H1 (cell line): Measurements from ENCODE around the gene SMYD1. TPM values are rescaled to one million over a fixed set of nuclear protein-coding genes. Genes with fewer than 3 reads are reported as not detected.

ENCODE experiments used
- CTCF ChIA-PET: fragments of 300-600 bp; sonication (Branson Sonifier 250); formaldehyde crosslinking; loops from one replicate; lab custom pipeline; 2021; ENCODE audit not compliant: partially characterized antibody; lab: Charles Lee
- POLR2A ChIA-PET: fragments of 300-600 bp; sonication (Branson Sonifier 250); formaldehyde crosslinking; loops from one replicate; lab custom pipeline; 2021; ENCODE audit warnings: inconsistent platforms; ENCODE audit not compliant: partially characterized antibody; lab: Charles Lee
- DNase-seq, 2 experiments: peaks; one replicate each; pipeline versions ENCODE4 v3.0.0 to v3.0.0-alpha.2; 2010 to 2022; ENCODE audit warnings: low spot score in 2 of 2, low read depth in 1 of 2, mixed read lengths in 1 of 2
- FAIRE-seq: peaks from 2 replicates; lab custom pipeline; 2011; peaks lifted over from hg19 to GRCh38; lab: Jason Lieb, UNC
- H2AFZ ChIP-seq: 2 replicates; pipeline ENCODE4 v1.8.1; 2012; ENCODE audit warnings: low read length, inconsistent platforms
- H2AK5ac ChIP-seq: 2 replicates; pipeline ENCODE4 v1.6.1; 2013; ENCODE audit warnings: low read depth, low read length
- H2BK120ac ChIP-seq: replicated peaks from 2 replicates; pipeline ENCODE3; 2013; ENCODE audit warnings: low read depth, low read length, inconsistent platforms
- H2BK12ac ChIP-seq: 2 replicates; pipeline ENCODE4 v1.6.1; 2013; ENCODE audit warnings: low read depth, low read length
- H2BK15ac ChIP-seq: 2 replicates; pipeline ENCODE4 v1.6.1; 2013; ENCODE audit warnings: low read length
- H2BK20ac ChIP-seq: 2 replicates; pipeline ENCODE4 v1.6.1; 2013; ENCODE audit warnings: low read length
- H2BK5ac ChIP-seq: 2 replicates; pipeline ENCODE4 v1.6.1; 2013; ENCODE audit warnings: low read depth, low read length
- H3K14ac ChIP-seq: 2 replicates; pipeline ENCODE4 v1.6.1; 2013; ENCODE audit warnings: inconsistent platforms; ENCODE audit not compliant: insufficient read length
- H3K18ac ChIP-seq: 2 replicates; pipeline ENCODE4 v1.6.1; 2013; ENCODE audit warnings: low read length; ENCODE audit errors: extremely low read depth
- H3K23ac ChIP-seq: 2 replicates; pipeline ENCODE4 v1.6.1; 2013; ENCODE audit warnings: inconsistent platforms; ENCODE audit not compliant: insufficient read length
- H3K23me2 ChIP-seq: 2 replicates; pipeline ENCODE4 v1.6.1; 2013; ENCODE audit warnings: low read depth, low read length
- H3K27ac ChIP-seq: 2 replicates; pipeline ENCODE4 v1.6.1; 2011; ENCODE audit warnings: low read depth, low read length, inconsistent platforms
- H3K27me3 ChIP-seq, 4 experiments: replicated peaks in 1 of 4; 1 replicate in 1 of 4; 2 replicates in 3 of 4; pipeline versions ENCODE4 v1.6.1 to v1.8.1; 2011 to 2013; ENCODE audit warnings: low read length in 3 of 4, mild to moderate bottlenecking in 3 of 4, inconsistent platforms in 2 of 4, mixed read lengths in 2 of 4, moderate library complexity in 1 of 4; ENCODE audit not compliant: control insufficient read depth in 3 of 4, insufficient read depth in 3 of 4; ENCODE audit errors: extremely low read depth in 1 of 4
- H3K36me3 ChIP-seq, 4 experiments: 2 replicates each; pipeline versions ENCODE4 v1.6.1 to v1.8.1; 2011 to 2013; ENCODE audit warnings: mild to moderate bottlenecking in 4 of 4, low read length in 3 of 4, moderate library complexity in 2 of 4, control low read depth in 1 of 4, inconsistent platforms in 1 of 4; ENCODE audit not compliant: insufficient read depth in 4 of 4, control insufficient read depth in 2 of 4
- H3K4ac ChIP-seq: replicated peaks from 2 replicates; pipeline ENCODE3; 2013; ENCODE audit warnings: low read length, low read depth, mixed read lengths, inconsistent platforms; ENCODE audit not compliant: insufficient read length
- H3K4me1 ChIP-seq, 4 experiments: replicated peaks in 1 of 4; 1 replicate in 1 of 4; 2 replicates in 3 of 4; pipeline versions ENCODE4 v1.6.1 to v1.8.1; 2011 to 2013; ENCODE audit warnings: low read length in 3 of 4, inconsistent platforms in 2 of 4, mixed read lengths in 1 of 4; ENCODE audit not compliant: insufficient read depth in 4 of 4, control insufficient read depth in 3 of 4
- H3K4me2 ChIP-seq, 2 experiments: 2 replicates each; pipeline versions ENCODE4 v1.6.1 to v1.8.1; 2011 to 2013; ENCODE audit warnings: low read depth in 2 of 2, low read length in 2 of 2, control low read depth in 1 of 2, inconsistent platforms in 1 of 2, mild to moderate bottlenecking in 1 of 2; ENCODE audit not compliant: insufficient read depth in 1 of 2
- H3K4me3 ChIP-seq, 4 experiments: fragments of 200-600, 300-600 bp in 1 of 4; sonication (generic), shearing (Covaris generic), sonication (Bioruptor Twin) in 1 of 4; 2 replicates each; pipeline versions ENCODE4 v1.5.1 to v1.8.1; 2011 to 2016; ENCODE audit warnings: low read length in 4 of 4, low read depth in 3 of 4, control low read depth in 2 of 4, inconsistent platforms in 2 of 4, mild to moderate bottlenecking in 2 of 4, mixed read lengths in 1 of 4, moderate library complexity in 1 of 4; ENCODE audit not compliant: insufficient read depth in 2 of 4; ENCODE audit errors: extremely low read depth in 1 of 4
- H3K56ac ChIP-seq: replicated peaks from 2 replicates; pipeline ENCODE3; 2013; ENCODE audit warnings: low read depth, mild to moderate bottlenecking, mixed read lengths, low read length, inconsistent platforms; ENCODE audit not compliant: insufficient read length
- H3K79me1 ChIP-seq: 2 replicates; pipeline ENCODE4 v1.6.1; 2013; ENCODE audit warnings: low read depth, low read length, control low read depth
- H3K79me2 ChIP-seq, 2 experiments: 2 replicates each; pipeline versions ENCODE4 v1.6.1 to v1.8.1; 2012 to 2013; ENCODE audit warnings: low read length in 2 of 2, mild to moderate bottlenecking in 2 of 2, inconsistent platforms in 1 of 2; ENCODE audit not compliant: insufficient read depth in 2 of 2, control insufficient read depth in 1 of 2
- H3K9ac ChIP-seq, 4 experiments: replicated peaks in 1 of 4; 1 replicate in 1 of 4; 2 replicates in 3 of 4; pipeline versions ENCODE4 v1.6.1 to v1.8.1; 2011 to 2013; ENCODE audit warnings: low read depth in 3 of 4, low read length in 3 of 4, control low read depth in 2 of 4, mild to moderate bottlenecking in 2 of 4, moderate library complexity in 2 of 4, inconsistent platforms in 1 of 4; ENCODE audit errors: extremely low read depth in 1 of 4
- H3K9me3 ChIP-seq, 2 experiments: 2 replicates each; pipeline versions ENCODE4 v1.6.1 to v1.8.1; 2012 to 2013; ENCODE audit warnings: mild to moderate bottlenecking in 2 of 2, moderate library complexity in 2 of 2, control low read depth in 1 of 2, inconsistent platforms in 1 of 2, low read depth in 1 of 2, low read length in 1 of 2, mixed read lengths in 1 of 2; ENCODE audit not compliant: insufficient read depth in 2 of 2
- H4K20me1 ChIP-seq, 2 experiments: replicated peaks in 1 of 2; 2 replicates each; pipeline versions ENCODE3 to v1.8.1; 2011 to 2013; ENCODE audit warnings: inconsistent platforms in 2 of 2, low read length in 2 of 2, mild to moderate bottlenecking in 1 of 2; ENCODE audit not compliant: insufficient read depth in 2 of 2, control insufficient read depth in 1 of 2
- H4K5ac ChIP-seq: 2 replicates; pipeline ENCODE4 v1.6.1; 2013; ENCODE audit warnings: low read length, low read depth, mixed read lengths, inconsistent platforms; ENCODE audit not compliant: insufficient read length
- H4K8ac ChIP-seq: 2 replicates; pipeline ENCODE4 v1.8.0; 2013; ENCODE audit warnings: mild to moderate bottlenecking, moderate library complexity, low read length, inconsistent platforms; ENCODE audit not compliant: insufficient read depth; ENCODE audit errors: extremely low read depth
- H4K91ac ChIP-seq: replicated peaks from 2 replicates; pipeline ENCODE3; 2013; ENCODE audit warnings: low read length, mixed read lengths, inconsistent platforms; ENCODE audit not compliant: insufficient read length
- BCL11A ChIP-seq, 2 experiments: IDR thresholded peaks; one replicate each; pipeline ENCODE4 v1.6.1; 2011; ENCODE audit warnings: low read depth in 2 of 2, low read length in 2 of 2, mild to moderate bottlenecking in 2 of 2
- CHD1 ChIP-seq: IDR thresholded peaks from 2 replicates; pipeline ENCODE4 v1.6.1; 2012; ENCODE audit warnings: low read depth, low read length, improper control_type of control experiment
- CREB1 ChIP-seq: IDR thresholded peaks from 2 replicates; pipeline ENCODE4 v1.6.1; 2012; ENCODE audit warnings: inconsistent platforms
- EP300 ChIP-seq, 2 experiments: IDR thresholded peaks; 1 replicate in 1 of 2; 2 replicates in 1 of 2; pipeline ENCODE4 v1.6.1; 2011 to 2012; ENCODE audit warnings: low read depth in 2 of 2, low read length in 2 of 2, mild to moderate bottlenecking in 2 of 2, borderline replicate concordance in 1 of 2, inconsistent platforms in 1 of 2, moderate library complexity in 1 of 2
- FOSL1 ChIP-seq: IDR thresholded peaks from 2 replicates; pipeline ENCODE4 v1.6.1; 2011; ENCODE audit warnings: mild to moderate bottlenecking, low read depth, low read length, moderate library complexity; ENCODE audit not compliant: insufficient read depth
- HDAC2 ChIP-seq, 2 experiments: fragments of 300-600 bp in 1 of 2; sonication (generic) in 1 of 2; IDR thresholded peaks; 2 replicates each; pipeline ENCODE4 v1.6.1; 2011 to 2012; ENCODE audit warnings: low read depth in 2 of 2, low read length in 2 of 2, mild to moderate bottlenecking in 2 of 2, moderate library complexity in 2 of 2, borderline replicate concordance in 1 of 2, inconsistent platforms in 1 of 2
- JUND ChIP-seq: IDR thresholded peaks from 2 replicates; pipeline ENCODE4 v1.6.1; 2011; ENCODE audit warnings: mild to moderate bottlenecking, improper control_type of control experiment, low read length
- NRF1 ChIP-seq: IDR thresholded peaks from 2 replicates; pipeline ENCODE4 v1.6.1; 2011; ENCODE audit warnings: mild to moderate bottlenecking, low read depth, low read length, improper control_type of control experiment
- SIRT6 ChIP-seq: IDR thresholded peaks from one replicate; pipeline ENCODE4 v1.7.1; 2012; ENCODE audit warnings: low read length, inconsistent platforms
- TBP ChIP-seq: IDR thresholded peaks from 2 replicates; pipeline ENCODE4 v1.6.1; 2011; ENCODE audit warnings: low read depth, low read length, improper control_type of control experiment
- WGBS, 2 experiments: shearing (Covaris generic) in 1 of 2; methylation state at CpG; one replicate each; pipeline versions ENCODE4 v1.1.6 to v1.1.7; 2013 to 2015; ENCODE audit warnings: low lambda C conversion rate in 2 of 2, mixed read lengths in 2 of 2, inconsistent platforms in 1 of 2, low coverage in 1 of 2, missing lambda C conversion rate in 1 of 2; ENCODE audit not compliant: insufficient replicate concordance in 2 of 2, insufficient coverage in 1 of 2, insufficient read length in 1 of 2; ENCODE audit errors: extremely low coverage in 1 of 2, missing lambda C conversion rate in 1 of 2; 5-methylcytosine and 5-hydroxymethylcytosine counted together
- polyA plus RNA-seq, 7 experiments: library from polyadenylated mRNA; depleted of rRNA in 3 of 7; stranded (reverse) in 5 of 7; unstranded in 2 of 7; fragments of >200 nt in 5 of 7; fragments of 200-250 nt in 2 of 7; gene quantifications; 1 replicate in 5 of 7; 2 replicates in 1 of 7; 4 replicates in 1 of 7; pipeline versions ENCODE4 v1.2.1 to v1.2.3, GENCODE V29; 2011 to 2013; ENCODE audit warnings: missing spikeins in 2 of 7, mixed read lengths in 2 of 7
- total RNA-seq: library from RNA; stranded (reverse); fragmentation: NEBNext Ultra II Directional; extraction: Animal tissue kit (Norgen Biotek cat#: 25700); gene quantifications from 2 replicates; pipeline ENCODE4 v1.2.1, GENCODE V29; 2021
- TF ChIP-seq, protein P1 (sequence below), 3 experiments: IDR thresholded peaks; 1 replicate in 2 of 3; 2 replicates in 1 of 3; pipeline versions ENCODE4 v1.5.1 to v1.6.1; 2011; ENCODE audit warnings: low read length in 3 of 3, mild to moderate bottlenecking in 3 of 3, inconsistent platforms in 2 of 3, low read depth in 1 of 3, moderate library complexity in 1 of 3; ENCODE audit not compliant: insufficient read depth in 1 of 3; ENCODE audit errors: control extremely low read depth in 1 of 3

The SMYD1 gene
- total and polyA plus RNA-seq, 2 of the 8 experiments (the other 6 are each of a cell fraction or from before 2014, with no cell fraction given): 0.06 TPM; not detected in 1

DNA sequence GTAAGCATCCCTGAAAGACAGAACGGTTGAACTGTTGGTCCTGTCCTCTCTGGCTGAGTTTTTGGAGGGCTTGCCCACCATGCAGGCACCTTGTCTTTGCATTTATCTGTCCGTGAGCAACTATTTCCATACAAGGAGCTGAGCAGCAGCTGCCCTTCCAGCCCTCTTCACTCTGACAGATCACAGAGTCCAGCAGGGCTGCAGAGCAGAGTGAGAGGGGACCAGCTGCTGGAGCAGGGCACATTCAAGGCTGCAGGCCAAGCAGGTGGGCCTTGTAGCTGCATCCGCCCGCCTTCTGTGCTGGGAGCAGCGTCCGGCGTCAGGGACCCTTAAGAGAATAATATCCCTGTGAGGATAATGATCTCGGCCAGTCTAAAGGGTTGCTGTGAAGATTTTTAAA is 9.5 kb downstream of the SMYD1 start:
- Histone ChIP-seq H2BK15ac (no peak overlapping the region), H4K5ac (no peak overlapping the region), H3K9ac (no peak overlapping the region), H3K36me3 (no peaks in the 10 kb centered on the region), H3K23ac (no peak overlapping the region), H3K79me1 (no peaks in the 10 kb centered on the region), H3K14ac (no peak overlapping the region), H4K91ac (no peak overlapping the region), H3K4me3 (no peak overlapping the region), H3K23me2 (no peaks in the 10 kb centered on the region), H3K9me3 (peaks cover 0 to 4% of the 10 kb centered on the region in 2 experiments; a peak in 1 of 4 replicates), H3K4me2 (no peak overlapping the region), H2BK20ac (no peak overlapping the region), H3K27me3 (no peaks in the 10 kb centered on the region), H2BK5ac (no peak overlapping the region), H2BK120ac (no peak overlapping the region), H2AFZ (no peak overlapping the region), H3K79me2 (no peaks in the 10 kb centered on the region), H3K56ac (no peak overlapping the region), H4K20me1 (no peaks in the 10 kb centered on the region), H3K27ac (no peak overlapping the region), H3K18ac (no peak overlapping the region), H2AK5ac (no peak overlapping the region), H3K4ac (no peak overlapping the region), H3K4me1 (peaks cover 0 to 2% (median under 1%) of the 10 kb centered on the region in 4 experiments; a peak in 1 of 7 replicates), H4K8ac (no peak overlapping the region), H2BK12ac (no peak overlapping the region)
- no peak for DNase-seq
- 93% methylated on average over 8 of the region's 8 CpGs; no CpG with 5 or more reads in 1 of the 2 experiments for WGBS, 2 experiments
- ChIA-PET CTCF (interaction anchor here (1.2 to 5.7 kb wide), 3 partner anchors 17 to 96 kb away, joined by 3 to 50 read pairs (median 3); no protein-coding TSS in a partner anchor), POLR2A (no interaction called here)
- TF ChIP-seq HDAC2 (IDR thresholded peaks at IDR 0.05; ENCODE audit: borderline replicate concordance in 1 of 2, low read depth in 2 of 2, low read length in 2 of 2) (no peak), NRF1 (no peak), EP300 (IDR thresholded peaks at IDR 0.05; ENCODE audit: borderline replicate concordance in 1 of 2, low read depth in 2 of 2, low read length in 2 of 2) (no peak), CHD1 (no peak), SIRT6 (no peak), FOSL1 (no peak), CREB1 (no peak), BCL11A (IDR thresholded peaks at IDR 0.05; ENCODE audit: low read depth in 2 of 2, low read length in 2 of 2) (no peak), JUND (no peak), TBP (no peak)
- TF ChIP-seq, protein P1, sequence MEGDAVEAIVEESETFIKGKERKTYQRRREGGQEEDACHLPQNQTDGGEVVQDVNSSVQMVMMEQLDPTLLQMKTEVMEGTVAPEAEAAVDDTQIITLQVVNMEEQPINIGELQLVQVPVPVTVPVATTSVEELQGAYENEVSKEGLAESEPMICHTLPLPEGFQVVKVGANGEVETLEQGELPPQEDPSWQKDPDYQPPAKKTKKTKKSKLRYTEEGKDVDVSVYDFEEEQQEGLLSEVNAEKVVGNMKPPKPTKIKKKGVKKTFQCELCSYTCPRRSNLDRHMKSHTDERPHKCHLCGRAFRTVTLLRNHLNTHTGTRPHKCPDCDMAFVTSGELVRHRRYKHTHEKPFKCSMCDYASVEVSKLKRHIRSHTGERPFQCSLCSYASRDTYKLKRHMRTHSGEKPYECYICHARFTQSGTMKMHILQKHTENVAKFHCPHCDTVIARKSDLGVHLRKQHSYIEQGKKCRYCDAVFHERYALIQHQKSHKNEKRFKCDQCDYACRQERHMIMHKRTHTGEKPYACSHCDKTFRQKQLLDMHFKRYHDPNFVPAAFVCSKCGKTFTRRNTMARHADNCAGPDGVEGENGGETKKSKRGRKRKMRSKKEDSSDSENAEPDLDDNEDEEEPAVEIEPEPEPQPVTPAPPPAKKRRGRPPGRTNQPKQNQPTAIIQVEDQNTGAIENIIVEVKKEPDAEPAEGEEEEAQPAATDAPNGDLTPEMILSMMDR (IDR thresholded peaks at IDR 0.05; ENCODE audit: control extremely low read depth in 1 of 3, insufficient read depth in 1 of 3, low read depth in 1 of 3, low read length in 3 of 3): no peak
- FAIRE-seq: no peak
